GM12878 (cell line): ENCODE data around the gene PFKFB2. TPM values are rescaled to one million over a fixed set of nuclear protein-coding genes. Genes with fewer than 3 reads are reported as not detected.

Source experiments
- ASH2L ChIP-seq: fragments of 300-600, 200-600 bp; sonication (generic); IDR thresholded peaks from 2 replicates; pipeline ENCODE4 v1.6.1; 2017; ENCODE audit warnings: low read depth, mild to moderate bottlenecking, borderline replicate concordance
- BRCA1 ChIP-seq: IDR thresholded peaks from 2 replicates; pipeline ENCODE4 v1.6.1; 2011; ENCODE audit warnings: low read depth, low read length, improper control_type of control experiment
- CBX3 ChIP-seq: fragments of 200-600 bp; sonication (generic); IDR thresholded peaks from 2 replicates; pipeline ENCODE4 v1.6.1; 2016; ENCODE audit warnings: low read depth, borderline replicate concordance
- CHD2 ChIP-seq: IDR thresholded peaks from 2 replicates; pipeline ENCODE4 v1.6.1; 2011; ENCODE audit warnings: low read depth, low read length, improper control_type of control experiment, borderline replicate concordance
- FOXM1 ChIP-seq: IDR thresholded peaks from 2 replicates; pipeline ENCODE4 v1.6.1; 2012; ENCODE audit warnings: low read depth, mild to moderate bottlenecking, inconsistent platforms, low read length, moderate library complexity
- GATAD2B ChIP-seq: fragments of 450-650 bp; conservative IDR thresholded peaks from 2 replicates; pipeline ENCODE4 v1.6.1; 2017; ENCODE audit warnings: low read depth, mild to moderate bottlenecking, moderate library complexity
- MEF2A ChIP-seq: IDR thresholded peaks from 2 replicates; pipeline ENCODE4 v1.6.1; 2011; ENCODE audit warnings: low read depth, mild to moderate bottlenecking, low read length, moderate library complexity; ENCODE audit not compliant: insufficient read depth
- MTA3 ChIP-seq: IDR thresholded peaks from 2 replicates; pipeline ENCODE4 v1.6.1; 2012; ENCODE audit warnings: low read length, inconsistent platforms, borderline replicate concordance
- PAX5 ChIP-seq: IDR thresholded peaks from 2 replicates; pipeline ENCODE4 v1.6.1; 2011; ENCODE audit warnings: low read depth, low read length, borderline replicate concordance
- PKNOX1 ChIP-seq: fragments of 450-650 bp; IDR thresholded peaks from 2 replicates; pipeline ENCODE4 v1.6.1; 2016; ENCODE audit warnings: mild to moderate bottlenecking
- POLR2A ChIP-seq: IDR thresholded peaks from 2 replicates; pipeline ENCODE4 v1.6.1; 2011; ENCODE audit warnings: low read depth, mild to moderate bottlenecking, low read length
- POLR2AphosphoS5 ChIP-seq: IDR thresholded peaks from 2 replicates; pipeline ENCODE4 v1.6.1; 2011; ENCODE audit warnings: mild to moderate bottlenecking, low read length, inconsistent platforms
- SP1 ChIP-seq: IDR thresholded peaks from one replicate; pipeline ENCODE4 v1.6.1; 2011; ENCODE audit warnings: low read depth, low read length
- TCF7 ChIP-seq: IDR thresholded peaks from 2 replicates; pipeline ENCODE4 v1.6.1; 2014; ENCODE audit warnings: antibody characterized with exemption, borderline replicate concordance
- ZBED1 ChIP-seq: IDR thresholded peaks from 2 replicates; pipeline ENCODE4 v1.6.1; 2016; ENCODE audit warnings: borderline replicate concordance
- ZBTB4 ChIP-seq: fragments of 450-650 bp; formaldehyde crosslinking; IDR thresholded peaks from 2 replicates; pipeline ENCODE4 v1.4.0; 2022; ENCODE audit warnings: mild to moderate bottlenecking, moderate library complexity
- ZNF384 ChIP-seq: IDR thresholded peaks from 2 replicates; pipeline ENCODE4 v1.6.1; 2012; ENCODE audit warnings: low read depth, mild to moderate bottlenecking, low read length, improper control_type of control experiment, borderline replicate concordance
- polyA plus RNA-seq, 11 experiments: library from polyadenylated mRNA; depleted of rRNA in 4 of 11; unstranded in 6 of 11; stranded (reverse) in 5 of 11; fragments of >200 nt; fragmentation: Nextera tagmentation in 4 of 11; fragmentation: Illumina TruSeq in 1 of 11; extraction: Ambion mirVana in 4 of 11; extraction: Trizol in 1 of 11; gene quantifications; 1 replicate in 1 of 11; 2 replicates in 10 of 11; pipeline versions ENCODE4 v1.2.1 to v1.2.3, GENCODE V29; 2011 to 2016; ENCODE audit warnings: inconsistent platforms in 2 of 11, missing spikeins in 2 of 11, low read depth in 1 of 11
- total RNA-seq, 4 experiments: library from RNA; depleted of rRNA in 3 of 4; stranded (reverse); fragments of >200 nt in 3 of 4; fragmentation: Illumina TruSeq in 1 of 4; extraction: Trizol in 1 of 4; gene quantifications; 2 replicates each; pipeline versions ENCODE4 v1.2.1 to v1.2.3, GENCODE V29; 2013 to 2021
- TF ChIP-seq, protein P1 (sequence below): fragments of 150-350 bp; IDR thresholded peaks from 2 replicates; pipeline ENCODE4 v1.6.1; 2014; ENCODE audit warnings: mild to moderate bottlenecking, low read depth, low read length
- TF ChIP-seq, protein P2 (sequence below), 3 experiments: IDR thresholded peaks in 2 of 3; conservative IDR thresholded peaks in 1 of 3; 2 replicates each; pipeline ENCODE4 v1.5.1; 2011; ENCODE audit warnings: low read depth in 3 of 3, low read length in 3 of 3, mild to moderate bottlenecking in 3 of 3, control low read depth in 2 of 3, moderate library complexity in 2 of 3, inconsistent platforms in 1 of 3, mixed read lengths in 1 of 3; ENCODE audit not compliant: control insufficient read depth in 2 of 3, insufficient read depth in 1 of 3; ENCODE audit errors: extremely low read depth in 1 of 3
- TF ChIP-seq, protein P3 (sequence below): IDR thresholded peaks from 2 replicates; pipeline ENCODE4 v1.6.1; 2011; ENCODE audit warnings: mild to moderate bottlenecking, low read depth, low read length, moderate library complexity; ENCODE audit not compliant: insufficient replicate concordance
- TF ChIP-seq, protein P4 (sequence below): IDR thresholded peaks from 2 replicates; pipeline ENCODE4 v1.6.1; 2012; ENCODE audit warnings: low read length, inconsistent platforms

Gene PFKFB2
- total and polyA plus RNA-seq, 10 of the 15 experiments (the other 5 are each of a cell fraction or from before 2014, with no cell fraction given): 0.40 to 1.3 (median 1.0) TPM

- TF ChIP-seq, protein P1, sequence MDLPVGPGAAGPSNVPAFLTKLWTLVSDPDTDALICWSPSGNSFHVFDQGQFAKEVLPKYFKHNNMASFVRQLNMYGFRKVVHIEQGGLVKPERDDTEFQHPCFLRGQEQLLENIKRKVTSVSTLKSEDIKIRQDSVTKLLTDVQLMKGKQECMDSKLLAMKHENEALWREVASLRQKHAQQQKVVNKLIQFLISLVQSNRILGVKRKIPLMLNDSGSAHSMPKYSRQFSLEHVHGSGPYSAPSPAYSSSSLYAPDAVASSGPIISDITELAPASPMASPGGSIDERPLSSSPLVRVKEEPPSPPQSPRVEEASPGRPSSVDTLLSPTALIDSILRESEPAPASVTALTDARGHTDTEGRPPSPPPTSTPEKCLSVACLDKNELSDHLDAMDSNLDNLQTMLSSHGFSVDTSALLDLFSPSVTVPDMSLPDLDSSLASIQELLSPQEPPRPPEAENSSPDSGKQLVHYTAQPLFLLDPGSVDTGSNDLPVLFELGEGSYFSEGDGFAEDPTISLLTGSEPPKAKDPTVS: no peak
- peak; percentile 93; the same call in 1 of the 2 replicates for TF ChIP-seq FOXM1
- peak; percentile 84 for TF ChIP-seq TCF7
- TF ChIP-seq ASH2L: no peak
- TF ChIP-seq POLR2AphosphoS5: no peak
- TF ChIP-seq, protein P2, sequence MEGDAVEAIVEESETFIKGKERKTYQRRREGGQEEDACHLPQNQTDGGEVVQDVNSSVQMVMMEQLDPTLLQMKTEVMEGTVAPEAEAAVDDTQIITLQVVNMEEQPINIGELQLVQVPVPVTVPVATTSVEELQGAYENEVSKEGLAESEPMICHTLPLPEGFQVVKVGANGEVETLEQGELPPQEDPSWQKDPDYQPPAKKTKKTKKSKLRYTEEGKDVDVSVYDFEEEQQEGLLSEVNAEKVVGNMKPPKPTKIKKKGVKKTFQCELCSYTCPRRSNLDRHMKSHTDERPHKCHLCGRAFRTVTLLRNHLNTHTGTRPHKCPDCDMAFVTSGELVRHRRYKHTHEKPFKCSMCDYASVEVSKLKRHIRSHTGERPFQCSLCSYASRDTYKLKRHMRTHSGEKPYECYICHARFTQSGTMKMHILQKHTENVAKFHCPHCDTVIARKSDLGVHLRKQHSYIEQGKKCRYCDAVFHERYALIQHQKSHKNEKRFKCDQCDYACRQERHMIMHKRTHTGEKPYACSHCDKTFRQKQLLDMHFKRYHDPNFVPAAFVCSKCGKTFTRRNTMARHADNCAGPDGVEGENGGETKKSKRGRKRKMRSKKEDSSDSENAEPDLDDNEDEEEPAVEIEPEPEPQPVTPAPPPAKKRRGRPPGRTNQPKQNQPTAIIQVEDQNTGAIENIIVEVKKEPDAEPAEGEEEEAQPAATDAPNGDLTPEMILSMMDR (IDR thresholded peaks at IDR 0.05 in 2 of 3, conservative IDR thresholded peaks at IDR 0.05 in 1 of 3; ENCODE audit: control insufficient read depth in 2 of 3, extremely low read depth in 1 of 3, insufficient read depth in 1 of 3, low read depth in 3 of 3, low read length in 3 of 3): no peak
- no peak for TF ChIP-seq SP1
- TF ChIP-seq PKNOX1: no peak
- TF ChIP-seq PAX5: 0 out of 2 replicates have a peak, but pooled peaks have one; percentile 65
- peak; percentile 64; the same call in 1 of the 2 replicates for TF ChIP-seq MTA3
- no peak for TF ChIP-seq BRCA1
- TF ChIP-seq, protein P3, sequence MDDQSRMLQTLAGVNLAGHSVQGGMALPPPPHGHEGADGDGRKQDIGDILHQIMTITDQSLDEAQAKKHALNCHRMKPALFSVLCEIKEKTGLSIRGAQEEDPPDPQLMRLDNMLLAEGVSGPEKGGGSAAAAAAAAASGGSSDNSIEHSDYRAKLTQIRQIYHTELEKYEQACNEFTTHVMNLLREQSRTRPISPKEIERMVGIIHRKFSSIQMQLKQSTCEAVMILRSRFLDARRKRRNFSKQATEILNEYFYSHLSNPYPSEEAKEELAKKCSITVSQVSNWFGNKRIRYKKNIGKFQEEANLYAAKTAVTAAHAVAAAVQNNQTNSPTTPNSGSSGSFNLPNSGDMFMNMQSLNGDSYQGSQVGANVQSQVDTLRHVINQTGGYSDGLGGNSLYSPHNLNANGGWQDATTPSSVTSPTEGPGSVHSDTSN: no peak
- TF ChIP-seq ZNF384: no peak
- no peak for TF ChIP-seq ZBTB4
- TF ChIP-seq MEF2A: 0 out of 2 replicates have a peak, but pooled peaks have one; percentile 31
- TF ChIP-seq GATAD2B: no peak
- TF ChIP-seq, protein P4, sequence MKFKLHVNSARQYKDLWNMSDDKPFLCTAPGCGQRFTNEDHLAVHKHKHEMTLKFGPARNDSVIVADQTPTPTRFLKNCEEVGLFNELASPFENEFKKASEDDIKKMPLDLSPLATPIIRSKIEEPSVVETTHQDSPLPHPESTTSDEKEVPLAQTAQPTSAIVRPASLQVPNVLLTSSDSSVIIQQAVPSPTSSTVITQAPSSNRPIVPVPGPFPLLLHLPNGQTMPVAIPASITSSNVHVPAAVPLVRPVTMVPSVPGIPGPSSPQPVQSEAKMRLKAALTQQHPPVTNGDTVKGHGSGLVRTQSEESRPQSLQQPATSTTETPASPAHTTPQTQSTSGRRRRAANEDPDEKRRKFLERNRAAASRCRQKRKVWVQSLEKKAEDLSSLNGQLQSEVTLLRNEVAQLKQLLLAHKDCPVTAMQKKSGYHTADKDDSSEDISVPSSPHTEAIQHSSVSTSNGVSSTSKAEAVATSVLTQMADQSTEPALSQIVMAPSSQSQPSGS: peak; percentile 85
- no peak for TF ChIP-seq POLR2A
- no peak for TF ChIP-seq CHD2
- TF ChIP-seq ZBED1: peak; percentile 79; the same call in 1 of the 2 replicates
- TF ChIP-seq CBX3: no peak
Observed at GRCh38 chr1:207097871-207098324, 44.8 kb downstream of the PFKFB2 start (continued).
